HG03103 (cell line): Measurements from ENCODE around the gene ATF3.

Source experiments
- ATAC-seq: cut with Tn5 transposase; IDR thresholded peaks from one replicate; pipeline ENCODE4 v1.9.1; 2021; ENCODE audit warnings: low read depth; ENCODE audit not compliant: unreplicated experiment

ATF3 gene

DNA sequence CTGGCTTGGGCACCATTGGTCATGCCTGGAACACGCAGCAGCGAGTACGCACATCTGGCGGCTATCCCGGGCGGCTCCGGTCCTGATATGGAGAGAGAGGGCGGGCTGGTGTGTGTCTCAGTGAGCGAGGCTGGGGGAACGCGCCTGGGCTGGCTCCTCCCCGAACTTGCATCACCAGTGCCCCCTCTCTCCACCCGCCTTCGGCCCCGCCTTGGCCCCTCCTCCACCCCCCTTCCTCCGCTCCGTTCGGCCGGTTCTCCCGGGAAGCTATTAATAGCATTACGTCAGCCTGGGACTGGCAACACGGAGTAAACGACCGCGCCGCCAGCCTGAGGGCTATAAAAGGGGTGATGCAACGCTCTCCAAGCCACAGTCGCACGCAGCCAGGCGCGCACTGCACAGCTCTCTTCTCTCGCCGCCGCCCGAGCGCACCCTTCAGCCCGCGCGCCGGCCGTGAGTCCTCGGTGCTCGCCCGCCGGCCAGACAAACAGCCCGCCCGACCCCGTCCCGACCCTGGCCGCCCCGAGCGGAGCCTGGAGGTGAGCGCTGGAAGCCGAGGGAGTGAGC is at the start of gene ATF3:
Gene ATF3 (plus strand): TSS at position 370 of the 567 bp plus-strand sequence. CDS start 6,261 bp downstream, outside the sequence.
- ATAC-seq, result peak; percentile 66

DNA sequence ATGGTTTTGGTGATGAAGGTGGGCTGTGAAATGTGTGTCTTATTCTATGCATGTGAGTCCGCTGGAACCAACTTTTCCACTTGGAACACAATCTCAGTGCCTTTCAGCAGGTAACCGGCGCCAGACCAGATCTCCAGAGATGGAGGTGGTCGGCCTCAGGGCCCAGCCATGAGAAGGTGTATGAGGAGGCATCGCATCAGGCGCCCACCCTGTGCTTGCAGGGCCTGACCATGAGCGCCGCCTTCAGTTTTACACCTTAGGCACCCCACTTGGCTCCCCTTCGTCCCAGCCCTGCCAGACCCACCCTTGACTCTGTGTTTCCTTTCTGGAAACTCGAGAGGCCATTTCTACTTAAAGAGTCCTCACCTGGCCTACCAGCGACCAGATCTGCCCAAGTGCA is 48.6 kb upstream of the ATF3 start:
- ATAC-seq, result no peak

- ATAC-seq, result no peak
These were observed 47.6 kb upstream of the ATF3 start for GRCh38 chr1:212560933-212561460.

DNA sequence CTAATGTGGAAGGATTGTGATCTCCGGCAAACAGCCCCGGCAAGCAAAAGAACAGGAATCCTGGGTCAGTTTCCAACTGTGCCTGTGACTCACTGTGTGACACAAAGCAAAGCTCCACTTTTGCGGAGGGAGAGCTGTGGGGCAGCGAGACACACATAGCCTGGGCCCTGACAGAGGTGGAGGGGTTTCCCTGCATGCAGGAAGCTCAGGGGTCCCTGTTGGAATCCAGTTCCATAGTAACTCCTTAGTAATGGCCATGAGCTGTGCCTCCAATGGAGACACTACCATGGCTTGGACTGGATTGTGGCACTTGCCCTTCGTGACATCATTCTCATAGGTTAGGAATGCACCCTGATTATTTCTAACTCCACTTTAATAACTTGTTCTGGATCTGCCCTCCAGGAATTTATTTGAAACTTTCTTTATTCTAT is 47.0 kb upstream of the ATF3 start:
- no peak for ATAC-seq

GRCh38 chr1:212562771-212563170 is 45.8 kb upstream of the ATF3 start:
- ATAC-seq, result no peak

GRCh38 chr1:212565079-212565478 is 43.5 kb upstream of the ATF3 start:
- no peak for ATAC-seq

- no peak for ATAC-seq
These were observed 42.8 kb upstream of the ATF3 start for GRCh38 chr1:212565571-212566305.

- peak; percentile 98 for ATAC-seq
These were observed 41.8 kb upstream of the ATF3 start for GRCh38 chr1:212566522-212567479.

- no peak for ATAC-seq
These were observed 40.9 kb upstream of the ATF3 start for GRCh38 chr1:212567638-212568037.

- ATAC-seq, result no peak
These were observed 39.5 kb upstream of the ATF3 start for GRCh38 chr1:212568978-212569537.

DNA sequence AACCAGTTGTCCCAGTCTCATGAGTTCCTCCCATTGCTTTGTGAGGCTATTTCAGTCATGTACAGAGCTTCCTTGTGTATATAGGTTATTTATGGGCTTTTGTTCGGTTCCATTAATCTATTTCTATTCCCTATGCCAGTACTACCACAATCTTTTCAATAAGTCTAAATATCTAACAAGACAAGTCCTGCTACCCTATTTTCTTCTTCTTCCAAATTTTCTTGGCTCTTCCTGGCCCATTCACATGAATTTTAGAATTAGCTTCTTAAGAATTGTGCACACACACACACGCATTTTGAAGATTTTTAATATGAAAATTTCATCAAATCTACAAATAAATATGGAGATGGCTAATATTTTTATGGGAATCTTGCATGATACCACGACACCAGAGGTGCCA is 33.8 kb upstream of the ATF3 start:
- no peak for ATAC-seq

- ATAC-seq, result no peak
These were observed 33.2 kb upstream of the ATF3 start for GRCh38 chr1:212575333-212575732.

DNA sequence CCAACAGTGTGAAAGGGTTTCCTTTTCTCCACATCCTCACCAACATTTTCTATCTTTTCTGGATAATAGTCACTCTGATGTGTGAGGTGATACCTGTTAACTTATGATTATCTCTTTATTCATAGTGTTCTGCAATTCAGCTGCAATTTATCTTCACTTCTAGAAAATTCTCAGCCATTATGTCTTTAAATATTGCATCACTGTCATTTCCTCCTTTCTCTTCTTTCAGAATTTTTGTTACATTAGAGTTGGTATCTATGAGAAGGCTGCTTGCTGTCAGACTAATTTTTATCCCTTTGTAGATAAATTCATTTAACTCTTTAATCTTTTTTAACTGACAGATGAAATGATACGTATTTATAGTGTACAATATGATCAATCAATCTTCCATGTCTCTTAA is 30.5 kb upstream of the ATF3 start:
- ATAC-seq, result no peak

DNA sequence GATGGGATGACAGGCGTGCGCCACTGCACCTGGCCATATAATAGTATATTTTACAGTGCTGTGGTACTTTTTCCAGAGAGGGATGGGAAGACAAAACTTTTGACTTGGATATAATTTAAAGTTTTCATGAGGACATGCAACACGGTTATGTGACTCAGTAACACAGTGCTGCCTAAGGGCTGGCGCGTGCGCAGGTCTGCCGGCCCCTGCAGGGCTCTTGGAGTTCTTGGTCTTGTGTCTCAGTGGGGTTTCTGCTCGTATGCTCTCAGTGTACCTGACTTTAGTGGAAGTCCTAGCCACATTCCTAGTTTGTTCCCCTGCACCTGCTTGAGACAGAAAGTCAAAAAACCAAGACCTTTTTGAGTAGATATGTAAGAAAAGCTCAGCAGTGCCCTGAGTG is 27.5 kb upstream of the ATF3 start:
- no peak for ATAC-seq

- no peak for ATAC-seq
These were observed 26.3 kb upstream of the ATF3 start for GRCh38 chr1:212582291-212582690.

- ATAC-seq, result no peak
These were observed 25.5 kb upstream of the ATF3 start for GRCh38 chr1:212582808-212583615.

DNA sequence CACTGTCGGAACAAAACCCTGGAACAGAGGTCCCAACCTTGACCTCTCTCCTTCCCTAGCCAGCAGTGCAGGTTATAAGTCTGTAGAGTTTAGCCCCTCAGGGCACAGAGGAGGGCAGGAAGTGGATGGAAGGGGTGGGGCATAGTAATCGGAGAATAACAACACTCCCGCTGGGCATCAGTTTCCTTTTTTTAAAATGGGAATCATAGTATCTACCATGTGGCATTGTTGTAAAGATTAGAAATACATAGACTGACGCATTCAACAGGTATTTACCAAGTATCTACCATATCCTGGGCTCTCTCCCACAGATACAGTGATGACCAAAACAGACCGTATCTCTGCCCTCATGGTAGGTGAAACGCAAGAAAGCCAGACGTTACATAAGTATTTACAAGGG is 24.9 kb upstream of the ATF3 start:
- ATAC-seq, result no peak

DNA sequence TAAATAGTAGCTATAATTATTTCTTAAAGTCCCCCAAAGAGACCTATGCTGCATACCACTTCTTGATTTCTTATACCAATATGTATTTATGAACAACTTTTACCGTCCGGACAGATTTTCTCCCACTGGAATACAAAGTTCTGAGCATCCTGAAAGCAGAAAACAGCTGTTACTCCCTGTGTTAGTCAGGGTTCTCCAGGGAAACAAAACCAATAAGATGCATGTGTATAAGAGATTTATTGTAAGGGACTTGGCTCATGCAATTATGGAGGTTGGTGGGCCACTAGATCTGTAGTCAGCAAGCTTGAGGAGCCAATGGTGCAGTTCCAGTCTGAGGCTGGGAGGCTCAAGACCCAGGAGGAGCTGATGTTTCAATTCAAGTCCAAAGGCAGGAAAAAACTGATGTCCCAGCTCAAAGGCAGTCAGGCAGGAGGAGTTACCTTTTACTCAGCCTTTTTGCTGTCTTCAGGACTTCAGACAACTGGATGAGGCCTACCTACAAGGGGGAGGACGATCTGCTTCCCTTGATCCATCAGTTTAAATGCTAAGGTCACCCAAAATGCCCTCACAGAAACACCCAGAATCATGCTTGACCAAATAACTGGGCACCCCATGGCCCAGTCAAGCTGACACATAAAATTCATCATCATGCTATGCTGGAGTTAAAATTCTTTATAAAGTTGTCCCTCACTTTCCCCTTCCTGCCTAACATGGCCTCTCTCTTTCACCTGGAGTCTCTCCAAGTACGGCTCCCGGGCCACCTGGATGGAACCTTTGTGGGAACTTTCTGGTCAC is 24.3 kb upstream of the ATF3 start:
- ATAC-seq, result no peak

GRCh38 chr1:212585210-212585609 is 23.4 kb upstream of the ATF3 start:
- ATAC-seq, result no peak
